Stimulated activated CD4-positive, alpha-beta T cell treated with anti-CD3 and anti-CD28 coated beads, TNF-alpha, amount 100 ng/mL, for 24 hours (primary cell): ENCODE results near the gene WIPF3.

Experiments
- DNase-seq, 3 experiments: peaks; one replicate each; pipeline ENCODE4 v3.0.0-alpha.2; 2020; ENCODE audit warnings: low read depth in 3 of 3

WIPF3 gene

DNA sequence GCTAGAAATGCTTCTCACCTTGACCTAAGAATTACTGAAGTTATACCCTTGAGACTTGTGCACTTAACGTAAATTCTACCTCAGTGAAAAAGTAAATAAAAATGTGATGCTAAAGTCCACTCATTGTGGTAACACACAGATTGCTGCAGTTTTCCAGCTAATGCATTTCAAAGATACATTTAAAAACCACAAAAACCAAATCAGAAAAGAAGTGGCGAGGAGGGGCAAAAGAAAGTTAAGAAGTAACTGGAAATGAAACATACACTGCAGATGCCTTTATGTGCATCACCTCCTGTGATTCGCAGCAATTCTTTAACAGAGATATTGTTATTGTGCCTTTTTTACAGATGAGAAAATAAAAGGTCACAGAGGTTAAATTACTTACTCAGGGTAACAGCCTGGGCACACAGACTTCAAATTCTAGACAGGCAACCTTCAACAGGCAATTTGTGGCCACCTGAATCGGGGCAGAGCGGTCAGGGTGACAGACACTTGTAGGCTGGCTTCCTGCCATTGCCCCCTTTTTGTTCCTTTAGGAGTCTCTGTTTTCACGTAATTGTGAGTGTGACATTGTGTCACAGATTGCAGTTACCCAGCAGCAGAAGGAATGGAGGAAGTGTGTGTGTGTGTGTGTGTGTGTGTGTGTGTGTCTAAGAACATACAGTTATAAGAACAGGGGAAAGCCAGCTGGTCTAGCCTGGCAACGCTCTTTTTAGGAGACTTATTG, 1.9 kb downstream of the WIPF3 start:
- DNase-seq = no peak

DNA sequence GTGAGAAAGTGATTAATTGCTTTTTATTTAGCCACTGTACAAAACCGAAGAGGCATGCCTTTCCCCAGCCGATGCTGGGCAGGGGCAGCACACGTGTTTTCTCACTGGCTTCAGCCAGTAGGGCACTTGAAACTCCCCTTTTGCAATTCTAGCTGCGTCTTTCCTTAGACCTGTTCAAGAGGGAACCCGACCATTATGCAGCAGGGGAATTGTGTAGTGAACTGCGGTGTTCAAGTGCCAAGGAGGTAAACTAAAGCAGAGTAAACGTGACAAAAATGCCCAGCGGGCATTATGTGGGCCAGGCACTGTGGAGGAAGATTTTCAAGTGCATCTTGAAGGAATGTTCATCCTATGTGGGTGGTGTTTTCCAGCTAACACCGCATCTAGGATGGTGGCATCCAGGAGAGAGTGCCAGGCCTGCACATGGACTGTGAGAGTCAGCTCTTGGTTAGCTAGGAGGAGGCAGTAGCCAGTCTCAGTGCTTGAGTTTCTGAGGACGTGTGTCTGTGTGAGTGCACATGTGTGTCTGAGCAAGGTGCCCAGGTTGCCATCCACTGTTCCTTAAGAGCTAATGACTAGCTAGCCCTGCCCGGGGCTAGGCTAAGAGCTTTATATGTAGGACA, 3.3 kb downstream of the WIPF3 start:
- no peak for DNase-seq

DNA sequence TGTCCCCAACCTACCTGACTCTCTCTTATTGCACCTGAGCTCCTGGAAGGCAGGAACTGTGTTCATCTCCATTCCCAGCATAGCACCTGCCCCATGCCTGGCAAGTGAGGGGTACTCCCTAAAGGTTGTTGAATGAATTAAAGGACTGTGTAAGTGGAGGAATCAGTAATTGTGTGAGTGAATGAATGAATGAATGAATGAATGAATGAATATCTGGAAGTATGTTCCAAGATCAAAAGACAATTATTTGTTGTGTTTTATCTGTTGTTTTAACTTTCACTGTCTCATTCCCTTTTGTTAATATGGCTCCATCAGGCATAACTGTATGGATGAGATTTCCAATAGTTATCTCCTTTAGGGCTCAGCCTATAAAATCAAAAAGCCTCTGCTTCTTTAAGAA, 4.0 kb downstream of the WIPF3 start:
- DNase-seq = no peak

DNA sequence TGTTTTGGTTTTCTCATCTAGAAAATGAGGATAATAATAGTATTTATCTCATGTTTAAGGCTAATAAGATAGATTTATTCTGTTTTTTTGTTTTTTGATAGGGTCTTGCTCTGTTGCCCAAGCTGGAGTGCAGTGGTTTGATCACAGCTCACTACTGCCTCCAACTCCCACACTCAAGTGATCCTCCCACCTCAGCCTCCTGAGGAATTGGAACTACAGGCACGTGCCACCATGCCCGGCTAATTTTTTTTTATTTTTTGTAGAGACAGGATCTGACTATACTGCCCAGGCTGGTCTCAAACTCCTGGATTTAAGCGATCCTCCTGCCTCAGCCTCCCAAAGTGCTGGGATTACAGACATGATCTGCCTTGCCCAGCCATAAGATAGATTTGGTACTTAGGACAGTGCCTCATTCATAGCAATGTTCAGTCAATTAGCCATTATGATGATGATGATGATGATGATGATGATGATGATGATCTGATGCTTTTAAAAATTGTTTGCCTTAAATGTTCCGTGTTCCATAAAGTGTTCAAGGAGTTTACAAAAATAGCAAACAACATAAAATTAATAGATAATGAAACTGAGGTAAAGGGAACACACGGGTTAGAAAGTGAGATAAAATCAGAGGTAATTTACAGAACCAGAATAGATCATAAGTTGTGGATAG, 4.6 kb downstream of the WIPF3 start:
- DNase-seq = no peak

DNA sequence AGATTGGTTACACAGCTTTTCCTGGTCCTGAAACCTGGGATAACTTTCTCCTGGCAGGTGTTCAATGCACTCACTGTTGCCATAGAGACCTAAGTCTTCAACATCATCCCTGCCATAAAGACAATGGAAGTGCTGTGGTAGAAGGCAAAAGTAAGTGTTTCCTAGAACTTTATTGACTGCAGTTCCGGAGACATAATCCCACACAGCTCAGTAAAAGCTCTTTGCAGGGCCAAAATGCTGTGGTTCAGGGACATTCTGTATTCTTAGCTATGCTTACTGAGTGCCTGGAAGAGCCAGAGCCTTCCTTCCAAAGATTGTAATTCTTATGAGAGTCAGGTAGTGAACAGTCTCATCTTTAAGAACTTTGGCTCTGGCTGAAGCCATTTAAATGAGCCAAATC, 5.3 kb downstream of the WIPF3 start:
- no peak for DNase-seq

DNA sequence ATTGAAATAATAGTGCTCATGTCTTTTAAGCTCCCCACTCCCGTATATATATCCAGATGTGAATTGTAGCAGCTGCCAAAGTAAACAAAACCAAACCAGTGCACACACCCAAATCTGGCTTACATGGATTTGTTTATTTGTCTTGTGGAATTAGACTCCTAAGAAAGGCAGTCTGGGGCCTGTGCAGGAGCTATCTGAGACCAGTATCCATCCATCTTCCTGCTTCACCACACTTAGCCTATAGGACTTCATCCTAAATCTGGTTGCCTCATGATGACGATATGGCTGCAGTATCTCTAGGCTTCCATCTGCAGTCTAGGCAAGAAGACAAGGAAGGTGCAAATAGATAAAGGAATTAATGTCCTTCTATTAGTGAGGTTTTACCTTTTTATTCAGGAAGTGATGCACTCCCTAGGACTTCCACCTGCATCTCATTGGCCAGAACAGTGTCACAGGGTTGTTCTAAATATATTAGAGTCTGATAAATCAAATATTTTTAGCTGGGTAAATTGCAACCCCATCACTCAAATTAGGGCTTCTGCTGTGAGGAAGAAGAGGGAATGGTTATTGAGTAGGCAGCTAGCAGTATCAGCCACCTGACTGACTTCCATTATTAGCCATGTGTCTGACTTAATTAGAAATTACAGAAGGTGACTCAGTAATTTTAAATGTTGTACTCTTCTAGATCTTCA, 6.0 kb downstream of the WIPF3 start:
- DNase-seq = no peak

DNA sequence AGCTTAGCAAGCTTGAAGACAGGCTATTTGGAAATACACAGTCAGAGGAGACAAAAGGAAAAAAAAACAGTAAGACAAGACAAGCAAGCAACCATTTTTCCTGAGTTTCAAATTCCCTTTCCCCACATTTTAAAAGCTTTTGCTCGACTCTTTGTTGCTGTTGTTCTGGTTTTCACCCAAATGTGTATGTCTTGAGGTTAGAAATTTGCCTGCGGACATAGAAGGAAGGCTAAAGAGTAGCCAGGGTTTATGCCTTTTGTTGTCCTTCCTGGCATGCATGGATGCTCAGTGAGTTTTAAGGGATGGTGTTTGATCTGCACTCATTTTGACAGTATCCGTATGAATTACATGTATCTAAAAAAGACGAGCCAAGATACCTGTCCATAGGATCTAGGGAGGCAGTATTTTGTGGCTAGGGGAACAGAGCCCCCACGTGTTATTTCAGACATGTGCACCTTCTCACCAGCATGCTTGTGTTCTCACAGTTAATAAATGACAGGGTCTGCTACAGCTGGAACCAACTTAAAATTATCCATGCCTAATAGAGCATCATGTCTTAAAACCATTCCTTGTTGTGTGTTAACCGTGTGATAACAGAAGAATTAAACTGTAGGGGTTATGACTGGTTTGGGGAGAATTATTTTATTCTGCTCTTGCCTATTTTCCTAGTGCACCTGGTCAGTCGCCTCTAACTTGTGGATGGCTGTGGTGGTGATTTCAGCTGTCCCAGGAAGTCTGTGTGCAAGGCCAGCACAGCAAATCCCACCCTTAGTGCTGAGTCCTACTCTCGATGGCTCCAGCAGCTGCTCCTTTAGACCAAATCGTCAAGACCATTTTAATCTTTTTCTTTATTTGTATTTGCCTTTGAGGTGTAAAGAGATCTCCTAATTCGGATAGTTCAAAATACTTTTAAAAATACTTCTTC, 9.1 kb downstream of the WIPF3 start:
- DNase-seq = no peak

DNA sequence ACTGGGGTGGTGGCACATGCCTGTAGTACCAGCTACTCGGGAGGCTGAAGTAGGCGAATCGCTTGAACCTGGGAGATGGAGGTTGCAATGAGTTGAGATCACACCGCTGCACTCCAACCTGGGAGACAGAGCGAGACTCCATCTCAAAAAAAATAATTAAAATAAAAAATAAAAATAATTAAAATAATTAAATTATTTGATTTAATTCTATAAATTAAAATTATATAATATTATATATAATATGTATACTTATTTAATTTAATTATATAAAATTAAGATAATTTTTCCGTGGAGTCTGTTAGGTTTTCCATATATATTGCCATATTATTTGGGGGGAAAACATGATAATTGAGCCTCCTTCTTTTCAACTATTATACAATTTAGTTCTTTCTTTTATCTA, 12.0 kb downstream of the WIPF3 start:
- DNase-seq = no peak

DNA sequence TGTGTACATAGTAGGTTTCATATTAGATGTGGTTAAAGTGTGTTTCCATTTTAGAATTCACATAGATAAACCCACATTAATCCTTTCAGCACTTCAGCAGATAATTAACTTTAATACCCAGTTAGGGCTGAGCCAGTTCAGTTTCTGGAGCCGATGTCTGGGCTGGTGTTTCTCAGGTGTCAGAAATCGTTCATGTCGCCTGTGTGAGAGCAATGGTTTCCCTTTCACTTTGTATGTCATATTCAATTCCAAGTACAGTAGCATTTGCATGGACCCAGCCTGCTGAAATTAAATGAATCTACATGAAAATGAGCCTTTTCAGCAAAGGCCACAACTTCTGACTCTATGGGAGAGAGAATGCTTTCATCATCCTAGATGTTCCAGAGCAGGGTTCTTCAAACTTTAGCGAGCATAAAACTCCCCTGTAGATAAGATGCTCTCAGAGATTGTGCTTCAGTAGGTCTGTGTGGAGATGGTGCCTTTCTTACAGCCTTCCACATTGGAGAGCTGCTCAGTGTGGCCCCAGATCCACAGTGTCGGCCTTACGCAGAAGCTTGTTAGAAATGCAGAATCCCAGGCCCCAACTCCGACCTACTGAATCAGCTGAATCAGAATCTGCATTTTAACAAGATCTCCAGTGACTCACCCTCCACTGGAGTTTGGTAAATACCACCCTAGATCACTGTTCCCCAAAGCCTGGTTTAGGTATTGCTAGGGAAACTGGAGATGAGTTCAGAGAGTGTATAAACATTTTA, 19.6 kb downstream of the WIPF3 start:
- no peak for DNase-seq

DNA sequence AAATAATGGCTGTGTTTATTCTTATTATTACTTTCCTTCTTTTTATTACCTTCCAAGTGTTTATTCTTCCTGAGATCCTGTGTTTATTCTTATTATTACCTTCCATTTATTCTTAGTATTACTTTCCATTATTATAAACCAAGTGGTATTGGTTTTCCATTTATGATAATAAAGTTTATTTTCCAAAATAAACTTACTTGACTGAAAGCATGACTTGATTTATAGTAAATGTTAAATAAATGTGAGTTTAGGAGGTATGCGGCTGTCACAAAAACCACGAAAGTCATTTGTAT, 20.2 kb downstream of the WIPF3 start:
- no peak for DNase-seq

DNA sequence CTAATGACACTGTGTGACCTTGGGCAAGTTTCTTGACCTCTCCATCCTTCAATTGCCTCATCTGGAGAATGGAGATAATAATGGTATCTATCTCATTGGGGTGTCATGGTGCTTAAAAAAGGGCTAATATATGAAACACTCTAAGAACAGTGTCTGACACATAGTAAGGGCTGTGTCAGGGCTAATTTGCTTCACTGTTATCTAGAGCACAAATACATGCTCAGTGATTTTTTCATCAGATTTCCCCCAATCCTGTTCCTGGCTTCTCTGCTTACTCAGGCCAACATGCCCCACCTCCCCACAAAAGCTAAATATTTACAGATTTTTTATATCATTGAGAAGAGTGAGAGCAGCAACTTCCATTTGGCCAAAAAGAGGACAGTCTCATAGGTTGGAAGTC, 20.6 kb downstream of the WIPF3 start:
- no peak for DNase-seq

DNA sequence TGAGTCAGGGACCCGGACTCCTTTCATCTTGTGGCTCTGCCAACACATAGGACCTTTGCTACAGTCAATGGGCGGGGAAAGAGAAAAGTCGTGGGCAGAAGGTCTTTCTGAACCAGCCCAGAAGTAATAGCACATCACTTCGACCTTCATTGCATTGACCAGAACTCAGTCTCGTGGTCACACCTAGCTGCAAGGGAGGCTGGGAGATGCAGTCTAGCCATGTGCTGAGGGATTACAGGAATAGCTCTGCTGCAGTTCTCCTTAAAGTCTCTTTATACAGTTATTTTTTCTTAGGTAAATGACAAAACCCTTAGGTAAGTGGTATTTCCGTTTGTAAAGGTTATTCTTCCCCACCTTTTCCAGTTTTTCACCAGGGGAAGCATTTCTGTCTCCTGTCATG, 25.4 kb downstream of the WIPF3 start:
- DNase-seq = no peak

DNA sequence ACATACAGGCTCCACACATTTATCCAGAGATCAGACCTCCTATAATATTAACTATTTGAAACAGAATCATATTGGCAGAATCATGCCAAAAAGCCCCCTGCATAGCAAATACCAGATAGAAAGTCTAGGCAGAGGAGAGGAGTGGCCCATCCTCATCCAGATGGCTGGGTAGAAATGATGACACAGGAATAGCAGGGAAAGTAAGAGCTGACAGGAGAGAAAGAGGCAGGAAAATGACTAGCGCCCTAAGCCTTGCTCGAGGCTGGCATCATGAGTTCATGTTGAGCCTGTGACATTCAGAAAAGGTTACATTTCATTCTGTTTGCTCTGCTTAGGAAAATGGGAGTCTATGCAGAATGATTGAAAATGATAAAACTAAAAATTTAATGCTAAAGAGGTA, 27.6 kb downstream of the WIPF3 start:
- DNase-seq = no peak

DNA sequence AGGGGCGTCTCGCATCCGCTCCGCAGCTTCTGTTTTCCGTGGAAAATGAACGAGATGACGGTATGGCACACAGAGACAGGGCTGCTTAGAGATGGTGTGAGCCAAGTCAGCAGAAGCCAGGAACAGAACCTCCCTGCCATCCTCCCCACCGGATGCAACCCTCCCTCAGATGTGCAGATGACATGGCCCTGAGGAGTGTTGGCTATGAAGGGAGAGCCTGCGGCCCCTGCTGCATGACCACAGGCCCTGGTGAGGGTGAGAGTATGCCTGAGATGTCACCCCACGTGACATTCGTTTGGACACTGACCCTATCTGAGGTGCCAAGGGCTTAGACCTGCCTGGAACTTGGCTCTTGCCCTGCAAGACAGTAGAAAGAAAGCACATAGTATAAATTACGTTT, 29.4 kb downstream of the WIPF3 start:
- DNase-seq = no peak

DNA sequence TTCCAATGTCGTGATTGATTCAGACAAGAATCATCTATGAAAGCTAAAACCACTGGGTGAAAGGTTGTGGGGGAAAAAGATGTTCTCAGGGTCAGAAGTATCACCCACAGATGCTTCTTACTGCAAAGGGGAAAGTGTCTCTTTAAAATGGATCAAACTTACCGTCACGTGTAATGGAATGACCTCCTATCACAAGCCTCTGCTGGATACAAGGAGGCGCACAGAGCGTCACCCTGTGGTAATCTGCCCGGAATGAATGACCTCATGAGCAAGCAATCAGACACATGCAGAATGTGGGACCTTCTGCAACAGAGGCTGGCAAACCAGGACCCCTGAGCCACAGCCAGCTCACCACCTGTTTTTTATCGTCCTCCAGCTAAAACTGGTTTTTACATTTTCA, 33.0 kb downstream of the WIPF3 start:
- DNase-seq = no peak

DNA sequence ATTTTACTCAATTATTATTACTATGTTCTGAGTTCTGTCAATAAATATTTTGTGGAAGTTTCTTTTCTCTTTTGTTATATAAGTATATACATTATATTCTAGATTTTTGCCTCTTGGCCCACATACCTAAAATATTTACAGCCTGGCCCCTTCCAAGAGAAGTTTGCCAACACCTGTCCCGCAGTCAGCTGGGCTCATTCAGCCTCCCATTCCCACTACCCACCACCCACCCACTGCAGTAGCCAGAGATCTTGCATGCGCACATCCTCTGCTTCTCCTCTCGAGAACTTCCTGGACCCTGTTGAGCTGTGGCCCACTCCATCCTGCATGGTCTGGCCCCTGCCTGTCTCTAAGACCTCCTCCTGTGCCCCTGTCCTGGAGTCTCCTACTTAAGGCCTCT, 33.6 kb downstream of the WIPF3 start:
- no peak for DNase-seq

DNA sequence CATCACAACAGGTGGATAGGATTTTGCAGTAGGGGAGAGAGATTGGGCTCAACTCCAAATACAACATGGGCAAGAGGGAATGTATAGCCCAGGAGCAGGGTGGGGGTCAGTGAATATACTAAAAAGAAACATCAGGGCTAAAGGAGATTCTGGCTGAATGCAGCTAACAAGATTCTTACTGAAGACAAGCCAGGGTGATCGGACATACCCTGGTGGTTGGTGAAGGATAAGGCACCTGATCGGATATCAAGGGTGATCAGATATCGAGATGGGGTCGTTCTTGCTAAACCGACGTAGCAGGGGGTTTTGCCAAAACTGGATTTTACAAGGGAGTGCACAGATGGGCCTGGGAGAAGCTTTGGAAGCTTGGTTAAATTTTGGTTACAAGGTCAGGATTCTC, 34.4 kb downstream of the WIPF3 start:
- DNase-seq = no peak

DNA sequence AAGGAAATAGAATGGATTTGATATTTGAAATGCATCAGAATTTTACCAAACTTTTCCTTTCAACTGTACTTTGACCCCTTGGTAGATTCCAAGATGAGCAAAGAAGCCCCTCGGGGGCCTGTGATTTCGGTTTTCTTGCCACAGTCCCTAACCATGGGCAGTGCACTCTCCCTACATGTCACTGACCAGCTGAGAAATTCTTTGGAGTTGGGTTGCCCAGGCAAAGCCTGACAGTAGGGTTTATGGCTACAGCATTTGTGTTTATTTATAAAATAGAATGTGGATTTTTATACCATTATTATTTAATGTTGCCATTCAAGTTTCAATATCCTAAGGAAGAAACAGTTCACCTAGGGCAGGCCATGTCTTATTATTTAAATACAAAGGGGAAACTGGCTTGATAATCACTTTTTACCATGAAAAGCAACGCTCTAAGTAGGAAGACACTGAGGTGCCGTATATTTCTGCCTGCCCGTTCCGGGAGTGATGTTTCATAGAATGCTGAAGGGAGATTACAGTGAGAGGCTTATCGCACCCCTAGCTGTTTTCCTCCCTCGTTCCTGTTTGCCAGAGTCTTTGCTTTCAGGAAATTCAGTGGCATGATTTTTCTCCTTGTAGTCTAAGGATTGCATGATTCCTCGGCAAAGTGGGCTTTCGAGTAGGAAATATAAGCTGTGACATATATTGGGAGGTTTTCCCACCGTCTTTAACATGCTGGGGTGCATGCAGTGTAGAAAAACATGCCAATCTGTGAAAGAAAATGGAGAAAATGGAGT, 35.8 kb downstream of the WIPF3 start:
- no peak for DNase-seq

DNA sequence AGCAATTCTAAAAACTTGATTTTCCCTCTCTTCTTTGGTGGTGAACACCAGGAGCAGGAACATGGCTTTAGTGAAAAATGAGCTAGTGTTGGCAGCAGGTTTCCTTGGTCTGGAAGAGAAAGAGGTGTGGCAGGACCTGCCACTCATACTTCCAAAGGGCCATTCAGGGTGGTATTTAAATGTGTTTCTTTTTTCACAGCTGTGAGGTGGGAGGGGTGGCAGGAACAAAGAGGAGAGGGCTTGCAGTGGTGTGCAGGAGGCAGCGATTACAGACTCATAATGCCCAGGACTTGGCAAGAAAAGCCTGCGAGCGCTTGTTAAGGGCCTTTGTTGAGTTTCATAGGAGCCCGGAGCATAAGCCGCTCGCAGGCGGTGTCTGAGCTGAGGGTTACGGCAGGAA, 36.8 kb downstream of the WIPF3 start:
- DNase-seq = no peak

DNA sequence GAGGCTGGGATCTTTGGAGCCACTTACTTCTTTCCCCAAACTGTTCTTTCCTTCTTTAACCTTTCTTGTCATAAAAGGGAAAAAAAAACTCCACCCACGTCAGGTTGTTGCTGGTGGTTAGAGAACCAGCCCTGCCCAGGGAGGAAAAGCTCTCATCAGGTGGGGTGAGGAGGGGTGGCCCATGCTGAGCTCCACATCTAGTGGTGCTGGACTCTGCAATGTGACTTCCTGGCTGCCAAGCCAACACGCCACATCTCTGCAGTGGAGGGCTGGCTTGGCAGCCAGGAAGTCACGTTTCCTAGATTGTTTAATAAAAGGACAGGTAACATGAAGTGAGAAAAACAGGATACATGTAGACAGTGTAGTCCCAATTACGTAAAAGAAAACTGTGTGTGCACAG, 37.4 kb downstream of the WIPF3 start:
- DNase-seq = no peak
